K562 (cell line): ENCODE measurements around the gene IGFL1. TPM values are rescaled to one million over a fixed set of nuclear protein-coding genes. Genes with fewer than 3 reads are reported as not detected.

Experiments used
- ATAC-seq: fragments of 200-7000 bp; cut with Tn5 transposase; 3 replicates; pipeline ENCODE4 v1.9.1; 2020; ENCODE audit warnings: moderate library complexity
- BruUV-seq: library from RNA; stranded (reverse); fragments of 400-500 nt; replicated peaks from 2 replicates; lab custom pipeline; 2021; lab: Mats Ljungman, UMichigan
- CTCF ChIA-PET: fragments of 300-600 bp; formaldehyde crosslinking; extraction: SDS; loops from one replicate; lab custom pipeline; 2021; ENCODE audit warnings: low intra/inter-chr PET ratio; lab: Yijun Ruan, JAX
- POLR2A ChIA-PET: fragments of 300-600, 350-650 bp; sonication (Branson Sonifier 250); formaldehyde crosslinking; extraction: SDS; loops from one replicate; lab custom pipeline; 2021; ENCODE audit warnings: antibody characterized with exemption, inconsistent platforms; lab: Yijun Ruan, JAX
- DNase-seq, 4 experiments: peaks; one replicate each; pipeline versions ENCODE4 v3.0.0 to v3.0.0-alpha.2; 2011 to 2018; ENCODE audit warnings: low spot score in 3 of 4, mixed read lengths in 3 of 4; ENCODE audit errors: extremely low read depth in 1 of 4
- FAIRE-seq: peaks from 2 replicates; lab custom pipeline; 2011; peaks lifted over from hg19 to GRCh38; lab: Jason Lieb, UNC
- H2AFZ ChIP-seq: 2 replicates; pipeline ENCODE4 v1.6.0; 2011; ENCODE audit warnings: low read depth, low read length, control low read depth, inconsistent platforms
- H3K27ac ChIP-seq: fragments of 200-600 bp; 3 replicates; pipeline ENCODE4 v1.8.0; 2011; ENCODE audit warnings: low read depth, mild to moderate bottlenecking, control low read depth, inconsistent platforms, low read length, moderate library complexity, mixed read lengths; ENCODE audit errors: extremely low read depth
- H3K27me3 ChIP-seq, 2 experiments: fragments of 300-600 bp in 1 of 2; 2 replicates in 1 of 2; 3 replicates in 1 of 2; pipeline versions ENCODE4 v1.6.0 to v1.8.0; 2011; ENCODE audit warnings: inconsistent platforms in 2 of 2, low read length in 2 of 2, mild to moderate bottlenecking in 1 of 2, mixed read lengths in 1 of 2, moderate library complexity in 1 of 2; ENCODE audit not compliant: control insufficient read depth in 2 of 2, insufficient read depth in 2 of 2
- H3K36me3 ChIP-seq: fragments of 300-600 bp; 3 replicates; pipeline ENCODE4 v1.8.0; 2011; ENCODE audit warnings: mild to moderate bottlenecking, low read length, inconsistent platforms; ENCODE audit not compliant: control insufficient read depth, insufficient read depth
- H3K4me1 ChIP-seq, 2 experiments: fragments of 200-600 bp in 1 of 2; replicated peaks in 1 of 2; 2 replicates in 1 of 2; 3 replicates in 1 of 2; pipeline versions ENCODE4 v1.5.1 to v1.8.0; 2011; ENCODE audit warnings: inconsistent platforms in 2 of 2, low read length in 2 of 2, mild to moderate bottlenecking in 1 of 2, mixed read lengths in 1 of 2, moderate library complexity in 1 of 2; ENCODE audit not compliant: control insufficient read depth in 2 of 2, insufficient read depth in 2 of 2
- H3K4me2 ChIP-seq: 2 replicates; pipeline ENCODE4 v1.6.1; 2011; ENCODE audit warnings: low read length, control low read depth, inconsistent platforms, mixed read lengths; ENCODE audit not compliant: insufficient read depth
- H3K4me3 ChIP-seq: fragments of 200-600 bp; sonication (generic), shearing (Covaris generic); 2 replicates; pipeline ENCODE4 v1.5.1; 2016; ENCODE audit warnings: control low read depth, inconsistent platforms
- H3K79me2 ChIP-seq: fragments of 200-600 bp; 3 replicates; pipeline ENCODE4 v1.8.0; 2011; ENCODE audit warnings: low read length, inconsistent platforms; ENCODE audit not compliant: control insufficient read depth, insufficient read depth
- H3K9ac ChIP-seq, 2 experiments: 2 replicates each; pipeline versions ENCODE4 v1.6.0 to v1.6.1; 2011; ENCODE audit warnings: low read depth in 2 of 2, low read length in 2 of 2, control low read depth in 1 of 2, inconsistent platforms in 1 of 2, mild to moderate bottlenecking in 1 of 2, mixed read lengths in 1 of 2; ENCODE audit not compliant: insufficient read depth in 1 of 2
- H3K9me1 ChIP-seq: one replicate; pipeline ENCODE4 v1.6.0; 2011; ENCODE audit warnings: inconsistent platforms, mild to moderate bottlenecking, low read length, moderate library complexity; ENCODE audit not compliant: control insufficient read depth, insufficient read depth
- H3K9me3 ChIP-seq: replicated peaks from 2 replicates; pipeline ENCODE4 v1.5.1; 2011; ENCODE audit warnings: low read depth, low read length, inconsistent platforms; ENCODE audit not compliant: control insufficient read depth, insufficient read depth
- H4K20me1 ChIP-seq: replicated peaks from 2 replicates; pipeline ENCODE4 v1.6.1; 2011; ENCODE audit warnings: low read length, inconsistent platforms, mixed read lengths; ENCODE audit not compliant: control insufficient read depth, insufficient read depth
- DLX4 ChIP-seq: fragments of 250-450 bp; sonication (Bioruptor Pico); IDR thresholded peaks from 2 replicates; pipeline ENCODE4 v1.6.1; 2021; ENCODE audit warnings: mild to moderate bottlenecking
- GMEB1 ChIP-seq: fragments of 250-450 bp; sonication (Bioruptor Pico); IDR thresholded peaks from 2 replicates; pipeline ENCODE4 v1.4.0; 2020; ENCODE audit warnings: mild to moderate bottlenecking
- GTF2E2 ChIP-seq: fragments of 200-800 bp; sonication (Bioruptor generic); IDR thresholded peaks from 2 replicates; pipeline ENCODE4 v1.6.1; 2016; ENCODE audit warnings: missing genetic modification characterization, missing compliant biosample characterization
- ILF3 ChIP-seq: fragments of 450-650 bp; IDR thresholded peaks from 2 replicates; pipeline ENCODE4 v1.6.1; 2018; ENCODE audit warnings: antibody characterized with exemption, mild to moderate bottlenecking, moderate library complexity, borderline replicate concordance
- ZNF282 ChIP-seq: sonication (generic); formaldehyde crosslinking; IDR thresholded peaks from 2 replicates; pipeline ENCODE4 v1.8.1; 2023; ENCODE audit warnings: missing genetic modification reagents
- WGBS: fragments of 100-300 bp; shearing (Covaris generic); methylation state at CpG from one replicate; pipeline ENCODE4 v1.1.6; 2016; ENCODE audit warnings: low coverage, mixed read lengths; ENCODE audit not compliant: insufficient coverage; ENCODE audit errors: missing lambda C conversion rate; 5-methylcytosine and 5-hydroxymethylcytosine counted together
- in situ Hi-C: fragments of 300-500 bp; cut with MboI; formaldehyde crosslinking; loops from 4 replicates; pipeline ENCODE4 v1.15.0; 2018; ENCODE audit warnings: inconsistent platforms, mixed read lengths
- intact Hi-C: fragments of 100-400 bp; cut with micrococcal nuclease; formaldehyde crosslinking; loops from 2 replicates; pipeline ENCODE4 v1.14.2; 2022
- polyA plus RNA-seq, 8 experiments: library from polyadenylated mRNA; depleted of rRNA in 4 of 8; stranded (reverse) in 5 of 8; unstranded in 3 of 8; fragments of >200 nt; fragmentation: Nextera tagmentation in 2 of 8; fragmentation: Illumina TruSeq in 1 of 8; extraction: Ambion mirVana in 2 of 8; extraction: Trizol in 1 of 8; gene quantifications; 2 replicates each; pipeline versions ENCODE4 v1.2.1 to v1.2.3, GENCODE V29; 2011 to 2014; ENCODE audit warnings: inconsistent platforms in 1 of 8, missing spikeins in 1 of 8
- total RNA-seq, 7 experiments: library from RNA; depleted of rRNA in 6 of 7; stranded (reverse); fragments of >200 nt in 6 of 7; fragmentation: Illumina TruSeq in 2 of 7; extraction: Trizol in 2 of 7; gene quantifications; 2 replicates each; pipeline versions ENCODE4 v1.2.1 to v1.2.3, GENCODE V29; 2011 to 2021; ENCODE audit warnings: low replicate concordance in 1 of 7
- TF ChIP-seq, protein P1 (sequence below): IDR thresholded peaks from 2 replicates; pipeline ENCODE4 v1.6.1; 2014; ENCODE audit warnings: antibody characterized with exemption
- TF ChIP-seq, protein P2 (sequence below): fragments of 450-650 bp; IDR thresholded peaks from 2 replicates; pipeline ENCODE4 v1.6.1; 2018; ENCODE audit not compliant: partially characterized antibody

The IGFL1 gene
- total and polyA plus RNA-seq, 9 of the 15 experiments (the other 6 are each of a cell fraction or from before 2014, with no cell fraction given): not detected

DNA sequence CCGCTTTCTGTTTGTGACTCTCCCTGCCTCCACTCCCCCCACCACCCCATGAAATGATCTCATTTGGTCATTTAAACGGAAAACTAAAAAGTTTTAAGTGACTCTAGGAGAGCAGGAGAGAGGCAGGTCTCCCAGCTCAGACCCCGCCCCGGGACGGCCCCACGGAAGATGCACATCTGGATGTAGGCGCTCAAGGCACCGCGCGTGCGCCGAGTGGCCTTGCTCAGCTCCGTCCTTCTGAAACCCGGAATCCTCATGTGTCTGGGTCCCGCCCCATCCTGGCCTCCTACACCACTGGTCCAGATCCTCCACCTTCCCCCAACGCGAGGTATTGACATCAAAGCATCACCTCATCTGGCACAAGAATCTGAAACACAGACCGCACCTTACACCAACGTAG, 15.7 kb upstream of the IGFL1 start:
- Histone ChIP-seq H3K9me3 (no peaks in the 10 kb centered on the region), H3K4me3 (no peak overlapping the region)
- no peak for DNase-seq
- TF ChIP-seq, protein P1, sequence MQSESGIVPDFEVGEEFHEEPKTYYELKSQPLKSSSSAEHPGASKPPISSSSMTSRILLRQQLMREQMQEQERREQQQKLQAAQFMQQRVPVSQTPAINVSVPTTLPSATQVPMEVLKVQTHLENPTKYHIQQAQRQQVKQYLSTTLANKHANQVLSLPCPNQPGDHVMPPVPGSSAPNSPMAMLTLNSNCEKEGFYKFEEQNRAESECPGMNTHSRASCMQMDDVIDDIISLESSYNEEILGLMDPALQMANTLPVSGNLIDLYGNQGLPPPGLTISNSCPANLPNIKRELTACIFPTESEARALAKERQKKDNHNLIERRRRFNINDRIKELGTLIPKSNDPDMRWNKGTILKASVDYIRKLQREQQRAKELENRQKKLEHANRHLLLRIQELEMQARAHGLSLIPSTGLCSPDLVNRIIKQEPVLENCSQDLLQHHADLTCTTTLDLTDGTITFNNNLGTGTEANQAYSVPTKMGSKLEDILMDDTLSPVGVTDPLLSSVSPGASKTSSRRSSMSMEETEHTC: no peak
- TF ChIP-seq GMEB1 (CRISPR knock-in tag): no peak
- no peak for TF ChIP-seq ZNF282 (CRISPR knock-in tag)
- TF ChIP-seq DLX4 (CRISPR knock-in tag): no peak
- TF ChIP-seq ILF3: no peak
- no peak for TF ChIP-seq GTF2E2 (tag)
- TF ChIP-seq, protein P2, sequence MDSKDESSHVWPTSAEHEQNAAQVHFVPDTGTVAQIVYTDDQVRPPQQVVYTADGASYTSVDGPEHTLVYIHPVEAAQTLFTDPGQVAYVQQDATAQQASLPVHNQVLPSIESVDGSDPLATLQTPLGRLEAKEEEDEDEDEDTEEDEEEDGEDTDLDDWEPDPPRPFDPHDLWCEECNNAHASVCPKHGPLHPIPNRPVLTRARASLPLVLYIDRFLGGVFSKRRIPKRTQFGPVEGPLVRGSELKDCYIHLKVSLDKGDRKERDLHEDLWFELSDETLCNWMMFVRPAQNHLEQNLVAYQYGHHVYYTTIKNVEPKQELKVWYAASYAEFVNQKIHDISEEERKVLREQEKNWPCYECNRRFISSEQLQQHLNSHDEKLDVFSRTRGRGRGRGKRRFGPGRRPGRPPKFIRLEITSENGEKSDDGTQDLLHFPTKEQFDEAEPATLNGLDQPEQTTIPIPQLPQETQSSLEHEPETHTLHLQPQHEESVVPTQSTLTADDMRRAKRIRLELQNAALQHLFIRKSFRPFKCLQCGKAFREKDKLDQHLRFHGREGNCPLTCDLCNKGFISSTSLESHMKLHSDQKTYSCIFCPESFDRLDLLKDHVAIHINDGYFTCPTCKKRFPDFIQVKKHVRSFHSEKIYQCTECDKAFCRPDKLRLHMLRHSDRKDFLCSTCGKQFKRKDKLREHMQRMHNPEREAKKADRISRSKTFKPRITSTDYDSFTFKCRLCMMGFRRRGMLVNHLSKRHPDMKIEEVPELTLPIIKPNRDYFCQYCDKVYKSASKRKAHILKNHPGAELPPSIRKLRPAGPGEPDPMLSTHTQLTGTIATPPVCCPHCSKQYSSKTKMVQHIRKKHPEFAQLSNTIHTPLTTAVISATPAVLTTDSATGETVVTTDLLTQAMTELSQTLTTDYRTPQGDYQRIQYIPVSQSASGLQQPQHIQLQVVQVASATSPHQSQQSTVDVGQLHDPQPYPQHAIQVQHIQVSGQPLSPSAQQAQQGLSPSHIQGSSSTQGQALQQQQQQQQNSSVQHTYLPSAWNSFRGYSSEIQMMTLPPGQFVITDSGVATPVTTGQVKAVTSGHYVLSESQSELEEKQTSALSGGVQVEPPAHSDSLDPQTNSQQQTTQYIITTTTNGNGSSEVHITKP: no peak
- TF ChIP-seq, all 486 proteins: peak for 0
- Histone ChIP-seq H4K20me1 (no peaks in the 10 kb centered on the region; the same call in 1 of the 2 replicates), H3K36me3 (no peaks in the 10 kb centered on the region), H3K4me1 (peaks cover 0 to 7% of the 10 kb centered on the region in 2 experiments; a peak in 3 of 5 replicates), H3K9ac (no peak overlapping the region), H3K9me1 (no peaks in the 10 kb centered on the region), H3K27me3 (peaks cover 8 to 19% of the 10 kb centered on the region in 2 experiments; a peak in 4 of 5 replicates), H3K79me2 (no peaks in the 10 kb centered on the region), H3K4me2 (no peak overlapping the region), H3K27ac (no peak overlapping the region), H2AFZ (no peak overlapping the region)
- ATAC-seq (no peak), FAIRE-seq (peak; percentile 44)
- WGBS: 25% methylated on average over 10 of the region's 19 CpGs
- CTCF ChIA-PET: no interaction called here
- in situ Hi-C loops (no loop called here), intact Hi-C loops (no loop called here)
- no TSS peak for BruUV-seq
- POLR2A ChIA-PET: interaction anchor here (2.0 kb wide), 1 partner anchor 20 kb away, joined by 4 read pairs; no protein-coding TSS in a partner anchor
